AG08395 (cell line): Measurements from ENCODE around the gene IGSF1.
"Not testable (repeated sequence)": the region's sequence is repeated elsewhere in the genome, so short reads cannot be mapped to it uniquely, and the experiment has no call there.

ENCODE experiments used
- DNase-seq: peaks from one replicate; pipeline ENCODE4 v3.0.0; 2012; ENCODE audit warnings: mixed read lengths, low spot score

Gene IGSF1

DNA sequence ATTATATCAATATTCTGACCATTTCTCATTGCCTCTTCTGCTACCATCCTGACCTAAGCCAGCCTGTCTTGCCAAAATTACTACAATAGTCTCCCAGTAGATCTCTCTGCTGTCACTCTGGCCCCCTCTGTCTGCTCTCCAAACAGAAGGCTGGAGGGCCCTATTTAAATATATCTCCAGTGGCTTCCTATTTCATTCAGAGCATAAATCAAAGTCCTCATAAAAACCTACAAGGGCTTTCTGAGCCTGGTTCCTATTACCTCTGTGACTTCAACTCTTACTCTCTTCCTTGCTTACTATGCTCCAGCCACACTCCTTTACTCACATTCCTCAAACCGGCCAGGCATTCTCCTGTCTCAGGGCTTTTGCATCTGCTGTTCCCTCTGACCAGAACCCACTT, 19.0 kb downstream of the IGSF1 start:
- no peak for DNase-seq

- DNase-seq, result no peak
Observed at GRCh38 chrX:131264665-131265064, 24.4 kb downstream of the IGSF1 start.

DNA sequence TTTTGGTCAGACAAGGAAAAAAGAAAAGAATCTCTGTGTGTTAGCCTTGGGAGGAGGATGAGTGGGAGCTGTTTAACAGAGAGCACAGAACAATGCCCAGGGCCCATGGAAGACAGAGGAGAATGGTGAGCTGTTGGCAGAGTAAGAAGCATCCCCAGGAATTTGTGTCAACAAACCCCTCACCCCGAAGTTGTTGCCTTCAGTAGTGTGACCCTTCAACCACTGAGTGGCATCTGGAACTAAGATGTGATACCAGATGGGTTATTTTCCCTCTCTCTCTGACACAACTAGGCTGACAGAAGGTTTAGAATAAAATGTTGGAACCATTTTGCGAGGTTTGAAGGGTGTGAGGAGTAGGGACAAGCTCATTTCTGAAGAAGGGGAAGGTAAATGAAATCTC, 25.1 kb downstream of the IGSF1 start:
- no peak for DNase-seq

- no peak for DNase-seq
Observed at GRCh38 chrX:131262738-131263679, 26.1 kb downstream of the IGSF1 start.

DNA sequence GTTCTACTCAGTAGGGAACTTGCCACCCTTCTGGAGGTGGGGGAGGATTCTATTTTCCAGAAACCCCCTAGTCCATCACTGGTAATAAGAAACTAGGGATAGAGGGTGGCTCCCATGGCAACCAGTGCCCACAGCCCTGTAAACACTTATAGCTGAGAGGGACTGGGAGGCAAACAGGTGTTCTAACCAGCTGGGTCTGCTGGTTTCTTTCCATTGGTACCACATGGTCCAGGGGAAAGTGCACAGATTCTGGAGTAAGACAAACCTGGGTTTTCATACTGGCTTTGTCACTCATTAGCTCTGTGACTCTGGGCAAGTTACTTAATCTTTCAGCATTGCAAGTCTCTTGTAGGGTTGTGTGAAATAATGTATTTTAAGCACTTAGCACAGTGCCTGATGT, 26.9 kb downstream of the IGSF1 start:
- DNase-seq, result no peak

DNA sequence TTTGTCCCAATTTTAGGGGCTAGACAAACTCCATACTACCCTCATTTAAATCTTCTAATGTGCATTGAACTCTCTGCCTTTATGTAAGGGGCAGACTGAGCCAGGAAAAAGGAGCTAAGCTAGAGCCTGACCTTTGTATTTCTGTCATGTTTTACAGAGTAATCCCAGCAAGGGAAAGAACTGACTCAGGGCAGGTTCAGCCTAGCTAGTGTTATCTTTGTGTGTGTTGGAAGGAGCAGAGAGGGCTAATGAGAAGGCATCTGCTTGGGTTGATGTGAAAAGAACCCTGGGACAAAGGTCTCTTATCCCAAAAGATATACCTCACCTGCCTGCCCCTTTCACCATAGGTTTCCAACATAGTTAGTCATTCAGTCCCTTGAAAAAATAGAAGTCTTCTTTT, 31.7 kb downstream of the IGSF1 start:
- DNase-seq, result no peak

- DNase-seq, result not testable (repeated sequence)
Observed at GRCh38 chrX:131250984-131251738, 37.9 kb downstream of the IGSF1 start.

DNA sequence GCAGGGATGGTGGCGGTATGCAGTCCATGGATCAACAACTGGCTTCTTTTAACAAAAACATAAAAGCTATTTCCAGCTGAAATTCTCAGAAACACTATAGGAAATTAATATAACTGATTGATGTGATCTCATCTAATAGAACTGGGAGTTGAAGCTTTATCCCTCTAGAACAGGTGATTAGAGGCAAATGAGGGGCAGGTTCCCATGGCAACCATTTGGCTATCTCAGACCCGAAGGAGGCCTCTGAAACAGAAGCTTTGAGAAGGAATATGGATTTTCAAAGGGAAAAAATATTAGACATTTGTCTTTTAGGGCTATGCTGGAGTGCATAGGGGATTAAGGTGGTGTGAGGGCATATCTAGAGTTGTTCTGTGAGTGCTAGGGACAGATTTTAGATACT, 50.0 kb downstream of the IGSF1 start:
- DNase-seq, result no peak

GRCh38 chrX:131237363-131237762, 51.7 kb downstream of the IGSF1 start:
- no peak for DNase-seq

DNA sequence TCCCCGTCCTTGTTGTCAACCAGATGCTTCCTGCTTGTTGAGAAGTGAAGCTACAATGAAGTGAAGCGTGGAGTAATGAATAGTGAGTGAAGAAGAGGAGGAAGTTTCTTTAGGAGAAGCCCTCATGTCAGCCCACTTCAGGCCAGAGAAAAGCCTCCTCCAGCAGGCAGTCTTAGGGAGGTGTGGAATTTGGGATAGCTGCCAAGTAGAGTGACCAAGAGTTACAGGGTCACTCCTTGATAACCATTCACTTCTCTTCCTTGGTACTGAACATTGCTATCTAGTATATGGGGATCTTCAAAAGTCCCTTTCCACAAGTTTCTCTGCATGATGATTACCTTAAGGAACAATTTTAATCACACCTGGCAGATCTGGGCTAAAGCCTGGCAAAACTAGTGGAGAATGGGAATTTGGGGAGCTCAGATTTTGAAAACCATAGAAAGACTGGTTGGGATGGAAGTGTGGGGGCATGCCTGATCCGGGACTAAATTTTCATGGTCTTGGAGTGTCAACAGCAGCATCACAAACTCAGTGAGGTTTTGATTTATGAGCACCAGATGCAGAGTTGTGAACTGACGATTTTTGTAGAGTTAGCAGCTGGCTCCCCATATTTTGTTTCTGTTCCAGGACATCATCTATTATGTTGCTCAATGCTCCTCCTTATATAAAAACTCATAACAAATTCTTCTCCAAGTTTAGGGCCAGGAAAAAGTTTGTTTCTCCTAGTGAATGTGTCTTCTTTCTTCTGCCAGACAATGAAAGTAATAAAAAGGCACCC, 53.1 kb downstream of the IGSF1 start:
- no peak for DNase-seq

DNA sequence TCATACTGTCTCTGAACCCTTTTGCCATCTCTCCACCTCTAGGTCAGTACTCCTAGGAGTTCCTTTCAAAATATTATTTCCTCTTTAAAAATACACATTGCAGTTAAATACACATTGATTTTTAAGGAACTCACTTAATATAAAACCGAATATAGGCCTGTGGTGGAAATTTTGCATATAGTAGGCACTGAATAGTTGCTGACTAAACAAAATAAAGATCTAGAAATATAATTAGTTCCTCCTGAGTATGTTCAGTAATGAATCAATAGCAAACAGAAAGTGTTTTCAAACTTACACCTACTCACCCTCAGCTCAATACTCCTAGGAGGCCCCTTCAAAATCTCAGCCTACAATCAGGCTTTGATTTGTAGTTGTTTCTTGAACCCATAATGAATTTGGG, 61.5 kb downstream of the IGSF1 start:
- no peak for DNase-seq

DNA sequence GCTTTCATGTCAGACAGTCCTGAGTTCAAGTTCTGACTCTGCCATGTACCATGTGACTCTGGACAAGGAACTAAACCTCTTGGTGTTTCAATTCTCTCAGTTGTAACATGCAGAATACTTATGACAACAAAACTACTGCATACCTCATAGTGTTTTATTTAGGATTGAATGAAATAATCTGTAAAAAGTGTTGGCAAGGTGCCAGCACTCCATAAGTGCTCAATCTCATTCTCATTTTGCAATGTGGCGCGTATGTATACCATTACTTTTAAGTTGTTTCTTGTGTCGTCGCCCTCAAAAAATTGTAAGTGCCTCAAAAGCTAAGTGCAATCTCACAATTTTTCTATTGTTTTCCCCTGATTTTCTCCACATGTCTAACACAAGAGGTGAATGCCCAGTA, 62.5 kb downstream of the IGSF1 start:
- no peak for DNase-seq

- no peak for DNase-seq
Observed at GRCh38 chrX:131225078-131225477, 64.0 kb downstream of the IGSF1 start.
